ENCODE data around the gene PDE3B.
"Not testable (repeated sequence)": the region's sequence is repeated elsewhere in the genome, so short reads cannot be mapped to it uniquely, and the experiment has no call there.

The PDE3B gene

GRCh38 chr11:14643697-14644225, at the start of gene PDE3B:
Gene PDE3B, plus strand, starts transcription at chr11:14643804. Its CDS starts 272 bp downstream, at chr11:14644076.
- no peaks in the 10 kb centered on the region for H3K36me3 Mint-ChIP-seq (ENCODE audit: low read depth)
- H3K9me3 Mint-ChIP-seq, result no peaks in the 10 kb centered on the region
- peak; percentile 85 for DNase-seq
- peak within 1 kb of the TSS; percentile 85 for H3K4me3 Mint-ChIP-seq
- no peaks in the 10 kb centered on the region for H3K27me3 Mint-ChIP-seq (ENCODE audit: low read depth, poor library complexity)
- H3K4me1 Mint-ChIP-seq, result peaks cover 47% of the 10 kb centered on the region
- peak within 1 kb of the TSS; percentile 47 for H3K27ac Mint-ChIP-seq
- no peak for TF ChIP-seq CTCF (IDR thresholded peaks at IDR 0.05)

GRCh38 chr11:14595261-14595660, 48.3 kb upstream of the PDE3B start:
- H3K9me3 Mint-ChIP-seq, result peaks cover 63% of the 10 kb centered on the region
- H3K36me3 Mint-ChIP-seq (ENCODE audit: low read depth), result peaks cover 59% of the 10 kb centered on the region
- H3K27me3 Mint-ChIP-seq (ENCODE audit: low read depth, poor library complexity); H3K4me1 Mint-ChIP-seq; H3K27ac Mint-ChIP-seq; DNase-seq; H3K4me3 Mint-ChIP-seq: not testable (repeated sequence)

- no peak for DNase-seq
- Mint-ChIP-seq H3K36me3 (ENCODE audit: low read depth) (peaks cover 55% of the 10 kb centered on the region), H3K4me1 (no peaks in the 10 kb centered on the region), H3K27me3 (ENCODE audit: low read depth, poor library complexity) (no peaks in the 10 kb centered on the region), H3K4me3 (no peak overlapping the region), H3K9me3 (peaks cover 28% of the 10 kb centered on the region), H3K27ac (no peak overlapping the region)
- no peak for TF ChIP-seq CTCF (IDR thresholded peaks at IDR 0.05)
Measured at GRCh38 chr11:14607713-14608112, 35.9 kb upstream of the PDE3B start.

GRCh38 chr11:14609902-14610301, 33.7 kb upstream of the PDE3B start:
- Mint-ChIP-seq H3K4me3 (no peak overlapping the region), H3K27ac (no peak overlapping the region), H3K27me3 (ENCODE audit: low read depth, poor library complexity) (no peaks in the 10 kb centered on the region), H3K4me1 (no peaks in the 10 kb centered on the region), H3K36me3 (ENCODE audit: low read depth) (peaks cover 49% of the 10 kb centered on the region), H3K9me3 (peaks cover 24% of the 10 kb centered on the region)
- no peak for DNase-seq
- no peak for TF ChIP-seq CTCF (IDR thresholded peaks at IDR 0.05)

GRCh38 chr11:14611939-14612338, 31.7 kb upstream of the PDE3B start:
- no peak for TF ChIP-seq CTCF (IDR thresholded peaks at IDR 0.05)
- no peak for DNase-seq
- peaks cover 6% of the 10 kb centered on the region for H3K9me3 Mint-ChIP-seq
- H3K27ac Mint-ChIP-seq, result no peak overlapping the region
- H3K36me3 Mint-ChIP-seq (ENCODE audit: low read depth), result peaks cover 29% of the 10 kb centered on the region
- no peaks in the 10 kb centered on the region for H3K27me3 Mint-ChIP-seq (ENCODE audit: low read depth, poor library complexity)
- H3K4me1 Mint-ChIP-seq, result no peaks in the 10 kb centered on the region
- H3K4me3 Mint-ChIP-seq, result no peak overlapping the region

GRCh38 chr11:14612694-14613093, 30.9 kb upstream of the PDE3B start:
- no peaks in the 10 kb centered on the region for H3K27me3 Mint-ChIP-seq (ENCODE audit: low read depth, poor library complexity)
- peaks cover 21% of the 10 kb centered on the region for H3K36me3 Mint-ChIP-seq (ENCODE audit: low read depth)
- no peak for TF ChIP-seq CTCF (IDR thresholded peaks at IDR 0.05)
- no peak for DNase-seq
- no peak overlapping the region for H3K4me3 Mint-ChIP-seq
- H3K27ac Mint-ChIP-seq, result no peak overlapping the region
- H3K9me3 Mint-ChIP-seq, result peaks cover under 1% of the 10 kb centered on the region
- no peaks in the 10 kb centered on the region for H3K4me1 Mint-ChIP-seq

Data from nephron progenitor cell (in vitro differentiated cells).